A549 (cell line): Measurements from ENCODE around the gene TPRG1. TPM values are rescaled to one million over a fixed set of nuclear protein-coding genes. Genes with fewer than 3 reads are reported as not detected.

Source experiments
- ATAC-seq, 2 experiments: fragments of 200-7000 bp in 1 of 2; fragments of >200 bp in 1 of 2; cut with Nextera tagmentation in 1 of 2; cut with Tn5 transposase in 1 of 2; 3 replicates each; pipeline versions ENCODE4 v1.8.0 to v1.9.1; 2018 to 2020; ENCODE audit warnings: mild to moderate bottlenecking in 1 of 2, moderate library complexity in 1 of 2
- CTCF ChIA-PET: fragments of 300-600 bp; sonication (Branson Sonifier 250); formaldehyde crosslinking; extraction: SDS; loops from one replicate; lab custom pipeline; 2021; ENCODE audit warnings: antibody characterized with exemption, inconsistent platforms; lab: Yijun Ruan, JAX
- POLR2A ChIA-PET: fragments of 350-600 bp; formaldehyde crosslinking; extraction: SDS; loops from one replicate; lab custom pipeline; 2021; ENCODE audit warnings: antibody characterized with exemption, inconsistent platforms; lab: Yijun Ruan, JAX
- DNase-seq, 2 experiments: peaks; one replicate each; pipeline versions ENCODE4 v3.0.0 to v3.0.0-alpha.2; 2011 to 2016; ENCODE audit warnings: low read depth in 1 of 2, low spot score in 1 of 2
- FAIRE-seq: peaks from 2 replicates; lab custom pipeline; 2011; peaks lifted over from hg19 to GRCh38; lab: Jason Lieb, UNC
- H3K27ac ChIP-seq, 2 experiments: fragments of >200 bp; sonication (Bioruptor Twin); formaldehyde crosslinking; 3 replicates each; pipeline ENCODE4 v1.5.1; 2016 to 2017
- H3K4me1 ChIP-seq: fragments of >200 bp; sonication (Bioruptor Twin); formaldehyde crosslinking; 3 replicates; pipeline ENCODE4 v1.6.1; 2016
- H3K4me2 ChIP-seq: fragments of >200 bp; sonication (Bioruptor Twin); formaldehyde crosslinking; 3 replicates; pipeline ENCODE4 v1.6.1; 2016
- H3K4me3 ChIP-seq: fragments of >200 bp; sonication (Bioruptor Twin); formaldehyde crosslinking; 3 replicates; pipeline ENCODE4 v1.5.1; 2016
- H3K9me3 ChIP-seq: fragments of >200 bp; sonication (Bioruptor Twin); formaldehyde crosslinking; 3 replicates; pipeline ENCODE4 v1.6.1; 2016
- CBX2 ChIP-seq: fragments of 200-600 bp; sonication (generic); IDR thresholded peaks from 2 replicates; pipeline ENCODE4 v1.6.1; 2016; ENCODE audit warnings: low read depth, mild to moderate bottlenecking, borderline replicate concordance
- CEBPB ChIP-seq, 2 experiments: fragments of >200 bp in 1 of 2; sonication (Bioruptor Twin) in 1 of 2; formaldehyde crosslinking in 1 of 2; IDR thresholded peaks; 2 replicates each; pipeline ENCODE4 v1.6.1; 2012 to 2016
- CTCF ChIP-seq: fragments of >200 bp; sonication (Bioruptor Twin); formaldehyde crosslinking; IDR thresholded peaks from 3 replicates; pipeline ENCODE4 v1.5.1; 2016
- EHMT2 ChIP-seq: fragments of 200-600 bp; sonication (generic); IDR thresholded peaks from 2 replicates; pipeline ENCODE4 v1.6.1; 2016; ENCODE audit warnings: antibody characterized with exemption, low read depth, mild to moderate bottlenecking, moderate library complexity
- EP300 ChIP-seq, 2 experiments: fragments of >200 bp; sonication (Bioruptor Twin); formaldehyde crosslinking; IDR thresholded peaks; 2 replicates in 1 of 2; 3 replicates in 1 of 2; pipeline ENCODE4 v1.6.1; 2016 to 2017
- ESRRA ChIP-seq: fragments of 150-350 bp; IDR thresholded peaks from 2 replicates; pipeline ENCODE4 v1.6.1; 2014; ENCODE audit warnings: mild to moderate bottlenecking, low read length, borderline replicate concordance
- FOSL2 ChIP-seq, 2 experiments: fragments of 450-650 bp in 1 of 2; fragments of >200 bp in 1 of 2; sonication (Bioruptor Twin) in 1 of 2; formaldehyde crosslinking; IDR thresholded peaks; 2 replicates each; pipeline versions ENCODE4 v1.5.0 to v1.6.1; 2016 to 2020; ENCODE audit warnings: mild to moderate bottlenecking in 1 of 2, moderate library complexity in 1 of 2
- FOXS1 ChIP-seq: fragments of 250-450 bp; sonication (Bioruptor Pico); IDR thresholded peaks from 2 replicates; pipeline ENCODE4 v1.5.0; 2020; ENCODE audit warnings: mild to moderate bottlenecking, moderate library complexity
- HMGXB4 ChIP-seq: fragments of 250-450 bp; sonication (Bioruptor Pico); IDR thresholded peaks from 2 replicates; pipeline ENCODE4 v1.5.0; 2021; ENCODE audit warnings: mild to moderate bottlenecking, moderate library complexity, borderline replicate concordance
- JUNB ChIP-seq: fragments of >200 bp; sonication (Bioruptor Twin); formaldehyde crosslinking; IDR thresholded peaks from 2 replicates; pipeline ENCODE4 v1.6.1; 2016
- KDM1A ChIP-seq: fragments of 200-600 bp; sonication (generic); IDR thresholded peaks from 2 replicates; pipeline ENCODE4 v1.6.1; 2016; ENCODE audit warnings: low read depth, mild to moderate bottlenecking
- MAX ChIP-seq: IDR thresholded peaks from 2 replicates; pipeline ENCODE4 v1.6.1; 2012
- MAZ ChIP-seq: fragments of 150-350 bp; IDR thresholded peaks from 2 replicates; pipeline ENCODE4 v1.6.1; 2014; ENCODE audit warnings: antibody characterized with exemption, low read depth, low read length, borderline replicate concordance
- NR3C1 ChIP-seq: fragments of >200 bp; sonication (Bioruptor Twin); formaldehyde crosslinking; IDR thresholded peaks from 3 replicates; pipeline ENCODE4 v1.6.1; 2017
- PHF8 ChIP-seq: fragments of 200-600 bp; sonication (generic); IDR thresholded peaks from 2 replicates; pipeline ENCODE4 v1.6.1; 2016; ENCODE audit warnings: low read depth, mild to moderate bottlenecking, antibody characterized with exemption, moderate library complexity, borderline replicate concordance
- RNF2 ChIP-seq: fragments of 200-600 bp; sonication (generic); IDR thresholded peaks from 2 replicates; pipeline ENCODE4 v1.6.1; 2016; ENCODE audit warnings: low read depth, mild to moderate bottlenecking, antibody characterized with exemption, moderate library complexity, borderline replicate concordance
- TFCP2L1 ChIP-seq: fragments of 250-450 bp; sonication (Bioruptor Pico); IDR thresholded peaks from 2 replicates; pipeline ENCODE4 v1.5.0; 2021; ENCODE audit warnings: mild to moderate bottlenecking
- ZSCAN20 ChIP-seq: fragments of 250-450 bp; sonication (Bioruptor Pico); IDR thresholded peaks from 2 replicates; pipeline ENCODE4 v1.8.0; 2022; ENCODE audit warnings: mild to moderate bottlenecking, moderate library complexity
- WGBS: methylation state at CpG from one replicate; pipeline ENCODE4 v1.1.6; 2017; ENCODE audit errors: missing lambda C conversion rate; 5-methylcytosine and 5-hydroxymethylcytosine counted together
- polyA plus RNA-seq, 4 experiments: library from polyadenylated mRNA; depleted of rRNA in 3 of 4; stranded (reverse); fragments of >200 nt; fragmentation: RNase III in 1 of 4; extraction: RNeasy Plus Mini Kit Qiagen cat#74134 plus additional on column Dnase treatment in 1 of 4; gene quantifications; 2 replicates in 3 of 4; 3 replicates in 1 of 4; pipeline ENCODE4 v1.2.3, GENCODE V29; 2011 to 2017

Gene TPRG1
- polyA plus RNA-seq, 2 of the 4 experiments (the other 2 are of a cell fraction) = 0.21 to 1.1 TPM

GRCh38 chr3:189295089-189295488, 123.3 kb downstream of the TPRG1 start:
- Histone ChIP-seq H3K4me3 (no peak overlapping the region), H3K4me1 (peaks cover 24% of the 10 kb centered on the region), H3K27ac (no peak overlapping the region), H3K4me2 (no peak overlapping the region), H3K9me3 (no peaks in the 10 kb centered on the region)
- FAIRE-seq (no peak), ATAC-seq (no peak), DNase-seq (no peak)
- CTCF ChIA-PET = no interaction called here
- no peak for TF ChIP-seq JUNB
- POLR2A ChIA-PET = no interaction called here
- WGBS = 92% methylated on average over 3 of the region's 3 CpGs

- peak in 1 of 2 experiments; percentile 67; a peak in 3 of 6 replicates for ATAC-seq
- Histone ChIP-seq H3K4me3 (no peak overlapping the region), H3K4me2 (peak overlapping the region; percentile 46), H3K9me3 (no peaks in the 10 kb centered on the region), H3K4me1 (peaks cover 23% of the 10 kb centered on the region), H3K27ac (peak overlapping the region; percentile 66 to 77)
- ChIA-PET CTCF (interaction anchor here (0.6 to 1.3 kb wide), 4 partner anchors 9 to 28 kb away, joined by 3 to 4 read pairs (median 4); no protein-coding TSS in a partner anchor), POLR2A (interaction anchor here (1.2 kb wide), 1 partner anchor 27 kb away, joined by 5 read pairs; no protein-coding TSS in a partner anchor)
- 58% methylated on average over 4 of the region's 4 CpGs for WGBS
- TF ChIP-seq EP300 (IDR thresholded peaks at IDR 0.05) (peak in 1 of 2 experiments; percentile 36; a peak in 1 of 5 replicates), JUNB (0 out of 2 replicates have a peak, but pooled peaks have one; percentile 21), FOSL2 (IDR thresholded peaks at IDR 0.05) (no peak), FOSL2 (CRISPR knock-in tag; IDR thresholded peaks at IDR 0.05) (peak; percentile 60), CEBPB (IDR thresholded peaks at IDR 0.05) (peak; percentile 35 to 38; a peak in 2 of 4 replicates), MAX (no peak), CTCF (no peak)
- no peak for DNase-seq
- no peak for FAIRE-seq
These were observed 126.2 kb downstream of the TPRG1 start for GRCh38 chr3:189297932-189298331.

- Histone ChIP-seq H3K4me2 (peak overlapping the region; percentile 46), H3K4me1 (peaks cover 23% of the 10 kb centered on the region), H3K27ac (peak overlapping the region; percentile 66 to 77), H3K9me3 (no peaks in the 10 kb centered on the region), H3K4me3 (no peak overlapping the region)
- DNase-seq (no peak), ATAC-seq (no peak)
- ChIA-PET POLR2A (interaction anchor here (1.2 kb wide), 1 partner anchor 26 kb away, joined by 5 read pairs; no protein-coding TSS in a partner anchor), CTCF (interaction anchor here (1.0 to 1.3 kb wide), 2 partner anchors 13 to 29 kb away, joined by 4 read pairs; no protein-coding TSS in a partner anchor)
- 92% methylated on average over 4 of the region's 4 CpGs for WGBS
- TF ChIP-seq NR3C1 = no peak
- TF ChIP-seq ZSCAN20 (CRISPR knock-in tag) = no peak
- TF ChIP-seq PHF8 = no peak
- no peak for TF ChIP-seq JUNB
- no peak for TF ChIP-seq ESRRA
- TF ChIP-seq KDM1A = no peak
- TF ChIP-seq FOSL2 (IDR thresholded peaks at IDR 0.05) = no peak
- no peak for TF ChIP-seq FOSL2 (CRISPR knock-in tag; IDR thresholded peaks at IDR 0.05)
- no peak for TF ChIP-seq MAZ
- TF ChIP-seq FOXS1 (CRISPR knock-in tag) = no peak
- no peak for TF ChIP-seq CBX2
- TF ChIP-seq HMGXB4 (CRISPR knock-in tag) = no peak
- TF ChIP-seq EHMT2 = no peak
- no peak for TF ChIP-seq TFCP2L1
- no peak for TF ChIP-seq RNF2
- TF ChIP-seq, all 56 proteins: peak for 0
- FAIRE-seq = no peak
These were observed 127.0 kb downstream of the TPRG1 start for GRCh38 chr3:189298469-189299375.
